HG02759 (cell line): ENCODE results near the gene MATR3.
"Not testable (repeated sequence)": the region's sequence is repeated elsewhere in the genome, so short reads cannot be mapped to it uniquely, and the experiment has no call there.

Experiments used
- ATAC-seq: cut with Tn5 transposase; IDR thresholded peaks from one replicate; pipeline ENCODE4 v1.9.1; 2021; ENCODE audit warnings: mild to moderate bottlenecking, moderate library complexity; ENCODE audit not compliant: unreplicated experiment

MATR3 gene

GRCh38 chr5:139293507-139294373, at the start of gene MATR3:
Gene MATR3, plus strand, starts transcription at chr5:139293740. Its CDS starts 13,676 bp downstream, at chr5:139307416.
- ATAC-seq, result peak; percentile 78

- no peak for ATAC-seq
Observed at GRCh38 chr5:139245637-139246339, 47.8 kb upstream of the MATR3 start.

GRCh38 chr5:139246394-139246793, 47.1 kb upstream of the MATR3 start:
- no peak for ATAC-seq

GRCh38 chr5:139248826-139249453, 44.6 kb upstream of the MATR3 start:
- ATAC-seq, result no peak

GRCh38 chr5:139251281-139251687, 42.3 kb upstream of the MATR3 start:
- no peak for ATAC-seq

- ATAC-seq, result no peak
Observed at GRCh38 chr5:139251695-139252288, 41.7 kb upstream of the MATR3 start.

GRCh38 chr5:139253115-139253514, 40.4 kb upstream of the MATR3 start:
- ATAC-seq, result no peak

GRCh38 chr5:139256820-139257219, 36.7 kb upstream of the MATR3 start:
- no peak for ATAC-seq

GRCh38 chr5:139262059-139262741, 31.3 kb upstream of the MATR3 start:
- ATAC-seq, result no peak

GRCh38 chr5:139262742-139263445, 30.6 kb upstream of the MATR3 start:
- peak; percentile 81 for ATAC-seq

GRCh38 chr5:139263536-139263935, 30.0 kb upstream of the MATR3 start:
- no peak for ATAC-seq

- no peak for ATAC-seq
Observed at GRCh38 chr5:139263946-139264345, 29.6 kb upstream of the MATR3 start.

GRCh38 chr5:139265001-139265400, 28.5 kb upstream of the MATR3 start:
- ATAC-seq, result no peak

- no peak for ATAC-seq
Observed at GRCh38 chr5:139266236-139266635, 27.3 kb upstream of the MATR3 start.

- ATAC-seq, result no peak
Observed at GRCh38 chr5:139267481-139267880, 26.1 kb upstream of the MATR3 start.

- no peak for ATAC-seq
Observed at GRCh38 chr5:139268364-139269202, 25.0 kb upstream of the MATR3 start.

- ATAC-seq, result not testable (repeated sequence)
Observed at GRCh38 chr5:139270718-139271117, 22.8 kb upstream of the MATR3 start.

GRCh38 chr5:139271201-139272027, 22.1 kb upstream of the MATR3 start:
- ATAC-seq, result no peak
